HG03439 (cell line): Measurements from ENCODE around the gene PPP2R2C.

Experiments used
- ATAC-seq: cut with Tn5 transposase; IDR thresholded peaks from one replicate; pipeline ENCODE4 v1.9.1; 2021; ENCODE audit warnings: mild to moderate bottlenecking, moderate library complexity; ENCODE audit not compliant: unreplicated experiment

Gene PPP2R2C

GRCh38 chr4:6469898-6470501 is 2.4 kb downstream of the PPP2R2C start:
- ATAC-seq, result no peak

- no peak for ATAC-seq
Observed at GRCh38 chr4:6469144-6469543, 3.3 kb downstream of the PPP2R2C start.

DNA sequence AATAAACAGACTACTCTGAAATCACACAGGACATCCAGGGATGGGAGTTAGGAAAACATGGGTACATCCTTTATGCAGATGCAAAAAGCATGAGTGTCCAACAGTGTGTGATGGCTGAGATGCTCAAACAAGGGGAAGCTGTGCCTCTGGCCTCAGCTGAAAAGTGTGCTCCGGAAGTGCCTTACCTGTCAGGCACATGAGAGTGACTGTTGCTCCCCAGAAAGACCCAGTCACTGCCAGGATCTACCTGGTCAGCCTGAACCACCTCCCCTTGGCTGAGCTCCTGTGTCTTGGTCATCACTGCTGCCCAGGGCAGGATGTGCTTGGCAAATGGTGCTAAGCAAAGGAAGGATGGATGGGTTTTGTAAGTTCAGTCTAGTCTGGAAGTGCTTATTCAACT is 4.0 kb downstream of the PPP2R2C start:
- ATAC-seq, result no peak

DNA sequence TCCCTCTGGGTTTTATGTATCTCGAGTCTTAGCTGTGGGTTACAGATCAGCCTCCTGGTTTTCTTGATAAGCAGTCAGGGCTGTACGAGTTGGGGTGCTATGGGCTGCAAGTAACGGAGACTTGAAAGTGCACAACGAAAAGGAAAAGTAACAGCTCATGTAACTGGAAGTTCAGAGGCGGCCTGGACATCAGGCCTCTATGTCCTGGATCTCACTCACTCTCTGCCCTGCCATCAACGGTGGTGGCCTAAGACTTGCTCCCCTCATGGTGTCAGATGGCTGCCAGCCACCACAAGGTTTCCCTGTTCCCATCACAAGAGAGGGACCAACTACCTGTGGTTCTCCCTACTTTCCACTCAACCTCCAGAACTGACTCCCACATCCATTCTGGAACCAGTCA is 4.8 kb downstream of the PPP2R2C start:
- no peak for ATAC-seq

DNA sequence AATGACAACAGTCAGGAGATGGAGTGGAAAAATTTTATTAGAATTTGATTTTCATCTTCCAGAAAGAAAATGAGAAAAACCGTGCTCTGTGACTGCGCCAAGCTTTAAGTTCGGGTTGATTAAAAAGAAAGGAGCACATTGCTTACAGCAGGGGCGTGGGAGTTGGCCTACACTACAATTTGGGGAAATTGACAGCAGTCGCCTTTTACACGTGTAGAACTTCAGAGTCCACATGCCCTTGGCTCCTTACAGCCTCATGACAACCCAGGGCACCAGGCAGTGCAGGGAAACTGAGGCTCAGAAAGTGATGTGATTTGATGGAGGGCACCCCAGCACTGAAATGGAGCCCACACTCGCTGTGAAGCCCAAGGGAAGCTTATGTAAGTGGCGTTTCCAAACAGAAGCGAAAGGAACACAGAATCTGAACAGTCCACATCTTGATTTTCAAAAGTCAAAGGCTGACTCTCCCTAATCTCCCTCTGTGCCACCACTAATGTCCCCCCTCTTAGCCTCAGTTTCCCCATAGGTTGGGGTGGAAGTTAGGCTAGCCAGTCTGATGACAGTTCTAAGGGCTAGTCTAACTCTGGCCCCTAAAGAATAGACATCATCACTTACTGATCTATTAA is 5.5 kb downstream of the PPP2R2C start:
- ATAC-seq, result no peak

DNA sequence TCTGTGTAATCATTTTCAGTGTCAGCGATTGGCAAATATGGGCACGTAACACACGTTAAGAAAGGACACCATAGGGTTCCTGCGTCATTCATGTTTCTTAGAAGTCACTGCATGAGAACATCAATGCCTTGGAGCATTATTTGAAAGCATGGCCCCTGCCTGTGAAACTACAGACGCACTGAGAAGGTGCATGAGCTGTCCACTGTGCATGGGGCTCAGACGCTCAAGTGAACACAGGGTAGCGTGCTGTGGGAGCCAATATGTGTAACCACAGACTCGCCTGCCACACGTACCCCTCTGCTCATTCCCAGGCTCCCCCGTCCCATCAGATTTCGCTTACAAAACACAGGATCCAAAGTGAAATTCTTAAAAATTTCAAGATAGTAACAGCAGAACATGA is 6.5 kb downstream of the PPP2R2C start:
- ATAC-seq, result no peak

DNA sequence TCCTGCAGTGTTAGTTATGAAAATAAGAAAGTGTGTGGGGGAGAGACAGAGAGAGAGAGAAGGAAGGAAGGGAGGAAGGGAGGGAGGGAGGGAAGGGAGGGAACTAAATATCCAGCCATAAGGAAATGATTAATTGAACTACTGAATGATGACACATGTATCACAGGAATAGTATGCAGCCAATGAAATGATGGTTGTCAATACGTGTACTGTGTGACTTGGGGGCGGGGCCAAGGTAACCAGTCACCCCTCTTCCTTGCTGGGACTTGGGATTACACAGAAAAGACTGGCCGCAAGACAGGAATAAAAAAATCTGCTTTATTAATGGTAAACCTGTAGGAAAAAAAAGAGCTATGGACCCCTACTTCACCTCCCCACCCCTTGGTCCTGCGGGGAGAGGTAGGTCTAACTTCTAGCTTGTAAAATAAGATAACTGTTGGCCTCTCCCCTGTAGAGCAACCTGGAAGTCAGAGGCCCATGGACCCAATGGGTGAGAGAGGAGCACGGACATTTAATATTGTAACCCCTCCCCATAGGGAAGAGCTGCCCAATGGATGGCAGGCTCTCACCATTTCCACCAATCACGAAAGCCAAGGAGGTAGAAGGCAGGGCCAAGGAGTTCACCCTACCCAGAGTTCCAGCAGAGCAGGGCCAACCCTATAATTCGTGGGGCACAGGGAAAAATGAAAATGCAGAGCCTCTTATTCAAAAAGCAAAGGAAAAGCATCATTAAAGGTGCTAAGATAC is 7.4 kb downstream of the PPP2R2C start:
- ATAC-seq, result no peak

DNA sequence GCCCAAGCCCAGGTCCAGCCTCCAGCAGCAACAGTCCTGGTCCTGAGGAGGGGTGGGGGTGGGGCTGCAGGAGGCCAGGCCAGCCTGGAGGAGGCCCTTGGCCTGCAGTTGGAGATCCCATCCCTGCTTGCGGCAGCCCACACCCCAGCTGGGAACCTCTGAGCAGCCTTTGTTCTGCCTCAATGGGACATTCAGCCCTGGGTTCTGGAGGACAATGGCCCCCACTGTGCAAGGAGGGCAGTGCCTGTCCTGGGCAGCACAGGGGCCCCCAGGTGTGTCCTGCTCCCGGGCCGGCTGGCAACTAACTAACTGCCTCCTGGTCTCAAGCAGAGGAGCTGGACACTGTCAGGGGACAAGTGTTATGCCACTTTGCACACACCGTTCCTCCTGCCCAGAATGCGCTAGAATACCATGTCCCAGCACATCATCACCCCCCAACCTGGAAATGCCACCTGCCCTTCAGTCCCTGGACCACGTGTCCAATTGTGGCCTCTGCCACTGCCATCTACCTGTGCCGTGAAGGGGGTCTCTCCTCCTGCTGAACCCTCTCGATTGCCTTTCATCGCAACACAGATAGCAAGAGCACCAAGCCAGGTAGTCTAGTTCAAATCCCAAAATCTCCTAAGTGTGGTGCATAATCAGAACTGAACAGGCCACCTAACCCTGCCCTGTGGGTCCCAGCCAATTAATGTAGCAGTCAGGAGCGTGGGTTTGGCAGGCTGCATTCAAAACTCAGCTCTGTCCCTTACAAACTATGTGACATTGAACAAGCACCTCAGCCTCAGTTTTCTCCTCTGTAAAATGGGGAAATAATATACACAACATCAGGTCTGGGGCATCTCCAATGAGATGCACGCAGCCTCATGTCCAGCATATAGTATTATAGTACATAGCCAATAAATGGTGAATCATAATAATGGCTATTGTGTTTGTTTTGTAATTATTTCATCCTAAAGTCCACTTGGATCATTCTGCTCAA is 8.8 kb downstream of the PPP2R2C start:
- ATAC-seq, result no peak

DNA sequence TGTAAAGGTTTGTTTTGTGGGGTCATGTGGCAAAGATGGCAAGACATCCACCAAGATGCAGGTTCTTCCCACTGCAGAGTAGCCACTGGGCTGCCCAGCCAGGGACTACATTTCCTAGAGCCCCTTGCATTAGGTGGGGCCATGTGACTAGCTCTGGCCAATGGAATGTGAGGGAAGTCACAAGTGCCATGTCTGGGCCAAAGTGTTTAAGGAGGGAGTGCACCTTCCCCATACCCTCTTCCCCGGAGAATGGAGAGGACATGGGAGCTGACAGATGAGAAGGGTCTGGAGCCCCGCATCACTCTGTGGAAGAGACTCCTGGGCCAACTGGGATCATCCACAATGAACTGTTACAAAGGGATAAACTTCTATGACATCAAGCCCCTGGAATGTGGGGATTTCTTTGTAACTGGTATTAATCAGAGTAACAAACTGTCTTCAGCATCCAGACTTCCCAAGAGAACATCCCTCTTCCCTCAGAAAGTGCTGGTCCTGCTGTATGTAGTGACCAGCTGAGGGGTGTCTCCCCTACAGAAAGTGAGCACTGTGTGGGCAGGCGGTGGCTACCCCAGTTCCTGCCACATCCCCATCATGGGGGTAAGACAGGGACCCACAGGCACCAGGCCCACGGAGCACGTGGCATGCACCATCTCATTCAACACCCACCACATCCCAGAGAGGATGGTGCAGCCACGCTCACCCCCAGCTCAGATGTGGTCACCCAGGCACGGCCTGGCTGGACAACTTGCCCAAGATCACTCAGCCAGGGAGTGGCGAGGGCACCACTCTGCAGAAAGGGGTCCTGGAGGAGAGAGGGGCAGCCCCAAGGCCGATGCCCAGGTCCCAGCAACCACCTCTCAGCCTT is 10.9 kb downstream of the PPP2R2C start:
- no peak for ATAC-seq

GRCh38 chr4:6460876-6461275 is 11.5 kb downstream of the PPP2R2C start:
- ATAC-seq, result no peak

- no peak for ATAC-seq
Observed at GRCh38 chr4:6458528-6458927, 13.9 kb downstream of the PPP2R2C start.

DNA sequence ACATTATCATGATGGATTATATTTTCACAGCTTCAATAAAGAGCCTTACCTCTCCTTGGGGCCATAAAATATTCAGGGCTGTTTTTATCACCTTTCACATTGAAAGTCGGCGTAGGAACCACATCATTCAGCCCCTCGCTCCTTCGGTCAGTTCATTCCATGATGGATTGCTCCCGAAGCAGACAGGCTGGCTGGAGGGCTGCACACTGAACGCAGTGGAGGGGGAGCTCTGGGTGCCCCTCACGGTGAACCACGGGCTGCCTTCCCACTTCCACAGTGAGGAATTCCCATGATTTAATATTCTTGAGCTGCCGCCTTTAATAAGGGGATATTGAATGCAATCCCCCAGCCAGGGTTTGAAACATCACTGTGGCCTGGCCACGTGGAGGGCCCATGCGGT is 16.0 kb downstream of the PPP2R2C start:
- ATAC-seq, result no peak

DNA sequence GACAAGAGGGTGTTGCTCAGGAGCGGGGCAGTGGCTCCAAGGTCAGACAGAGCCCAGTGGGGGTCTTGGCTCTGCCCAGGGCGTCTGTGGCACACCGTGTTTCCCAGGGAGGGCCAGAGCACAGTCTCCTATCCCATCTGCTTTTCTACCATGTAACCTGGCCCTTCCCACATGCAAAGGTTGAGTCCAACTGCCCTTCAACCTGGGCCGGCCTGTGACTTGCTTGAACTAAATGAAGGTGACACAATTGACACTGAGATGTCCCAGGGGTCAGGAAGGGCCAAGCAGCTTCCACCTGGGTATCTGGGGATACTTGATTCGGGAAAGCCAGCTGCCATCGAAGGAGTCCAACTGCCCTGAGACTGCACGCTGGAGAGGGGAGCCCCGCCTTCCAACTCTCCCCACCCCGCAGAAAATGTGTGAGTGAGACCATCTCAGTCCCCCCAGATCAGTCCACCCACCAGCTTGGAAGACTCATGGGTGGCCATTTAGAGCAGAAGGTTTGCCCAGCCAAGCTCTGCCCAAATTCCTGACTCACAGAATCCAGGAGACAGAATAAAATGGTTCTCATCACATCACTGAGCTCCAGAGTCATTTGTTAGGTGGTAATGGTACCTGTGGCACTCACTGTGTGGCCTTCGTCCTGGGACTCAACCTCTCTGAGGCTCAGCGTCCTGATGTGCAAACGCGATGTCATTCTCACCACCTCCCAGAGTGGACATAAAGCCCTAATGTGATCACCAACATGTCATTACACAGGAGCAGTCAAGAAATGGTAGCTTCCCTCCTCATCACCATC is 18.1 kb downstream of the PPP2R2C start:
- ATAC-seq, result no peak

DNA sequence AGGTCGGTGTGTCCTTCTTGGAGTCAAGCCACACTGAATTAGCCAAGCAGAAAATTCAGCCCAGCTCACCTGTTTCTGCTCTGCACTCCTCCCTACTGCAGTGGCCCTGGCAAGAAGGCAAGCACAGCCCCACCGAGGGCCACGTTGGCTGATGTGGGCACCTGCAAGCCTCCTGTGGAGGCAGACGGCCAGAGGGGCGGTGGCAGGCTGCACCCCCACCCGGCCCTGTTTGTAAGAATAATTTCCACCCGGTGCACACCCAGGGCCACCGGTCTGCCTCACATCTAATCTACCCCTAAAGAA is 18.8 kb downstream of the PPP2R2C start:
- no peak for ATAC-seq

DNA sequence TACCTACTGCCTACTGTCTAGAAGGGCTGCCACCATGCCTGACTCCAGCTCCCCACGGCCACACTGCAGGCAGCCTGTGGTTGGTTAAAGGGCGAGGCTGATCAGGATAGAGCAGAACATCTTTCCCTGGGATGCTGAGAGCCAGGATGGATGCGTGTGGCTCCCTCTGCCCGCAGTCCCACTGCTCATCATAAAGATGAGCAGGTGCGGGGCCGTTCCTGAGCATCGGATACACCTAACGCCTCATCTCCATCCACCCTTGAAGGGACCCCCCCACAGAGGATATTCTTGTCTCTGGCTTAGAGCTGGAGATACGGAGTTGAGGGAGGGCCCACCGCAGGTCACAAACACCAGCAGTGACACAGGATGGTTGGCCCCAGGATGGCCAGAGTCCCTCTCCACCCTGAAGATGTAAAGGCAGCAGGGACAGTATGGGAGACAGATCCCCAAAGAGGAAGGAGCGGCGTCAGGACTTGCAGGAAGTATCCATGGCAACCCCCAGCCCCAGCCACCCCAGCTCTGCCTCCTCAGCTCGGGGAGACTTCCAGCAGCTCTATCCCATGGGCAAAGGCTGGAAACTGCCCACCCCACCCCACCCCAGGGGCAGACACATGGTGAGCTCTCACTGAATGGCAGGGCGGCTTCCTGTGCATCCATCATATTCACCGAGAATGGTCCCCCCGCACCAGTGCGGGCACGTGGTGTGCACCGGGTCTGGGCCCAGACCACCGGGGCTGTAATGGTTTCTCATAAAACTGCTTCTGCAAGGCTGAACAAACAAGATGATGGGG is 19.3 kb downstream of the PPP2R2C start:
- ATAC-seq, result no peak

GRCh38 chr4:6452116-6452896 is 20.1 kb downstream of the PPP2R2C start:
- no peak for ATAC-seq

- ATAC-seq, result no peak
Observed at GRCh38 chr4:6451309-6451708, 21.1 kb downstream of the PPP2R2C start.

DNA sequence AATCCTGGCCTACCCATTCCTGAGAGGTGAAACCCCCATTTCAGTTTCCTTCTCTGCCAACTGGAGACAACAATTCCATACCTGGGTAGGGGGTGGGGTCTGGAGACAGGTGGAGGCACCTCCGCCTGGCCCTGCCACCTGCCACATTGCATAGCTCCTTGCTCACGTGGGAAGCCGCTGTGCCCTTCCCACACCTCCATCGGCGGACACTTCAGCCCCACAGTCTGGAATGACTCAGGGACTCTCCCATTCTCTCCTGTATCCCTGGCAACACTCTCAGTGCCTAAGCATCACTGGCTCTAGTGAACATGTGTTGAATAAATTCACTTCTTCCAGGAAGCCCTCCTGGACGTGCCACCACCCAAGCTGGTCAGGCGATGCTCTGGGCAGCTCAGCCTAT is 21.7 kb downstream of the PPP2R2C start:
- ATAC-seq, result no peak
